NCI-H524 treated with DMSO at 0.1 percent for 48 hours (cell line): ENCODE data around the gene SLC16A11.
"Not testable (repeated sequence)": the region's sequence is repeated elsewhere in the genome, so short reads cannot be mapped to it uniquely, and the experiment has no call there.

Source experiments
- DNase-seq: peaks from one replicate; lab custom pipeline; 2025; lab: John Stamatoyannopoulos, UW

SLC16A11 gene

DNA sequence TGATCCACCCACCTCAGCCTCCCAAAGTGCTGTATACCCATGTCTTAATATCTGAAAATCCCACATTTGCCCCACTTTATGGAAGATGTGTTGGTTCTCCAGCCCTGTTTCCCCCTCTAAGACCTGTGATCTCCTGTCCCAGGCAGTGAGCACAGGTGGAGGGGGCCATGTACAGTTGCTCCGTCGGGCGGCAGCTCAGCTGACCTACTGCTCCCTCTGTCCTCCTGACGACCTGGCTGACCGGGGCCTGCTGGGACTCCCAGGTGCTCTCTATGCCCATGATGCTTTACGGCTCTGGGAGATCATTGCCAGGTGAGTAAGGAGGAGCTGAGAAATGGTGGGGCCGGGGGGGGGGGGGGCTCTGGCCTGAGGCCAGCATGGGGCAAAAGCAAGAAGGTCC is 38.2 kb downstream of the SLC16A11 start:
- no peak for DNase-seq

DNA sequence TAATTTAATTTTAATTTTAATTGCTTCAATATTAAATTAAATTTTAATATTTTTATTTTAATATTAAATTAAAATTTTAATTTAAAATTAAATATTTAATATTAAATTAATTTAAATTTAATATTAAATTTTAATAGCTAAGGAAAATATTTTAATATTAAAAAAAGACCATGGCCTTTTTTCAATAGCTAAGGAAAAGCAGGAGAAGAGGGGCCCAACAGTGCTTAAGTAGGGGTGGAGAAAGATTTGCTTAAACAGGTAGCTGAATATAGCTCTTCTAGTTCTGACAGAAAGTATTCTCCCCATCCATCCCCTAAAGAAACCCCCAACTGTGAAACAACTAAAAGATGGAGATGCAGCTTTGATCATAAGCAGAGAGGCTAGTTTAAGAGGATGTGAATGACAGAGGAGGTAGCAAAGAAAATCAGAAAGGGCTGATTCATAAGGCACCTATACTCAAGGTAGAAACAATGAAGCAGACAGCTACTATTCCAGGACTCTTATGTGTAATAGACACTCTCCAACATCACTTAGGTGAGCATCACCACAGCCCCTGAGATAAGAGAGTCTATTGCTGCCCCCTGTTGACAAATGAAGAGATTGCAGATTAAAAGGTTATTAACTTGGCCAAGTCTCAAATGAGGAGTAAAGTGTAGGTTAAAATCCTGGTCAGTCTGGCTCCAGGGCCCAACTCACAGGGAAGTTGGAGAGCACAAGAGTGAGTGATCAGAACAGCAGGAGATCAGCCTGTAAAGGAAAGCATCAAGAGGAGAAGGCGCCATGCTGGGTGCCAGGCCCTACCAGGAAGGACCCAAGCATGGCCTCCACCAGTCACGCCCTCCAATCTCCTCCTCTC is 39.3 kb downstream of the SLC16A11 start:
- DNase-seq, result no peak

DNA sequence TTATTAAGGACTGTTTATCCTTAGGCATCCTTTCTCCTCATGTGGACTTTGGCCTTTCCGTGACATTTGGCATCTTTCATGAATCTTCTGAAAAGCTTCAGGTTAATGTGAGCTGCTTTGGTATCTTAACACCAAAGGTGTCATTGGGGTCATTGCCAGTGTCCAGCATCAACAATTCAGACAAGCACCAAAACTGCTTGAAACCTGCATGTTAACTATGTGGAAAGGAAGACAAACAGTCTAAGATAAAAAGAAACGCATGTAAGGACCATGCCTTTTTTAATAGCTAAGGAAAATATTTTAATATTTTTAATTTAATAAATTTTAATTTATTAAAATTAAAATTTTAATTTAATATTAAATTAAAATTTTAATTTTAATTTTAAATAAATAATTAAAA is 40.1 kb downstream of the SLC16A11 start:
- DNase-seq, result no peak

DNA sequence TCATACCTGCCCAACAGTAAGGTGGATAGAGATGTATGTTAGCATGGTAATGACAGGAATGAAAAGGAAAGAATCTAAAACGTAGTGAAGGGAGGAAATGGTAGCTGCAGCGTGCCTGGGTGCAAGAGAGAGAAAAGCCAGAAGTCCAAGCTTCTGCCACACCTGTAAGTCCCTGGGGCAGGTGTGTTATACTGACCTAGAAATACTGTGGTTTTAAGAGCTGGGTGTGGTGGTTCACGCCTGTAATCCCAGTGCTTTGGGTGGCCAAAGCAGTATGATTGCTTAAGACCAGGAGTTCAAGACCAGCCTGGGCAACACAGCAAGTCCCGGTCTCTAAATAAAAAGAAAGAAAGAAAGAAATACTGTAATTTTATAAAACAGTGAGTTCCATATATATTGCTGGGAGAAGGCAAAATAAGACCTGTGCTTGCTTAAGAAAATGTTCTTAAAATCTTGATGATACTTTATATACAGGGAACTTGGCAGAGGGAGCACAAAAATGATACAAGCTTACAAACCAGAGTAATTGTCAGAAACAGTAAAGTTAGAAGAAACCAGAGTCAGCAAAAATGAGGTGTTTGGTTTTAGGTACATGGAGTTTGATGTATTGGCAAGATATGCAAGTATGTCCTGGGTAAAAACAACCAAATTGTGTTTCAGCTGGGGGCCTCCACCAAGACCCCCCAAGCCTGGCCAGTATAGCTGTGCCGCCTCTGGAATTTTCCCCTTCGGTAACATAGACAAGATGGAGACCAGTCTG is 41.4 kb downstream of the SLC16A11 start:
- no peak for DNase-seq

DNA sequence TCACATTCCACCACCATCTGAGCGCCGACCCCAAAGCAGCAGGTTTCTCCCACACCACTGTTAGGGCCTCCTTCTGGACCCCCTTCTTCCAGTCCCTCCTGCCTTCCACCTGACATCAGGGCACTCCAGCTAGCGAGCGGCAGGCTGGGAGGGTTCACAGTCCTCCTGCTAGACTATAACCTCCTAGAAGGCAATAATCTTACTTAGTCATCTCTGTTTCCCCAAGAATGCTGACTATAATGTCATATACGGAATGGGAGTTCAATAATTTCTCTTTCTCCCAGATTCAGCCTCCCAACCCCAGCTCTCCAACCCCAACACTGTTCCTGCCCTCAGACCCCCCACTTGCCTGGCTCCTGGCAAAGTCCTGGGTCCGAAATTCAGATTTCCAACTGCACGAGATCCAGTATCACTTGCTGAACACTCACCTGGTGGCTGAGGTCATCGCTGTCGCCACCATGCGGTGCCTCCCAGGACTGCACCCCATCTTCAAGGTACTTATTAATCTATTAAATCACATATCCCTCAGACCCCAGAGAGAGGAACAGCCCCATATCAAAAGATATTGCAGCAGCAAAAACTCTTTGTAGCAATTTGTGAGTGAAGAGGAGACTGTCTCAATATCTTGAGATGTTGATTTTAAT is 42.5 kb downstream of the SLC16A11 start:
- no peak for DNase-seq

DNA sequence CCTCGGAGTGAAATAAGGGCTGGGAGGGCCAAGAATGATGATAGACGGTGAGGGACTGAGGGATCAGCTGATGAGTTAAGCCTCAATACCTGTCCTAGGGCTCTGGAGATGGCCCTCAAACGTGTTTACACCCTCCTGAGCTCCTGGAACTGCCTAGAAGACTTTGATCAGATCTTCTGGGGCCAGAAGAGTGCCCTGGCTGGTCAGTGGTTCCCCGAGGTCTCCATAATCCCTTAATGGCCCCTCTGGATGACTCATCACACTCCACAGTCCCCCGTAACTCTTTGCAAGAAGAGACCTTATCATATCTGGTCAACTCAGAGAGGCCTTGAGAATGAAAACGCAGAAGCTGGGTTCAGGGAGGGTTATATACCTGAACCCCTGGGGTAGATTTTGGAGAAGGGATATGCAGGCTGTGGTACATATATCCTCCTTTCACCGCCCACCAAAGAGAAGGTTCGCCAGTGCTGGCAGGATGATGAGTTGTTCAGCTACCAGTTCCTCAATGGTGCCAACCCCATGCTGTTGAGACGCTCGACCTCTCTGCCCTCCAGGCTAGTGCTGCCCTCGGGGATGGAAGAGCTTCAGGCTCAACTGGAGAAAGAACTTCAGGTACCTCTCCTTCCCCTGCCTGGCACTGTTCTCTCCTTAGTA is 44.9 kb downstream of the SLC16A11 start:
- no peak for DNase-seq

DNA sequence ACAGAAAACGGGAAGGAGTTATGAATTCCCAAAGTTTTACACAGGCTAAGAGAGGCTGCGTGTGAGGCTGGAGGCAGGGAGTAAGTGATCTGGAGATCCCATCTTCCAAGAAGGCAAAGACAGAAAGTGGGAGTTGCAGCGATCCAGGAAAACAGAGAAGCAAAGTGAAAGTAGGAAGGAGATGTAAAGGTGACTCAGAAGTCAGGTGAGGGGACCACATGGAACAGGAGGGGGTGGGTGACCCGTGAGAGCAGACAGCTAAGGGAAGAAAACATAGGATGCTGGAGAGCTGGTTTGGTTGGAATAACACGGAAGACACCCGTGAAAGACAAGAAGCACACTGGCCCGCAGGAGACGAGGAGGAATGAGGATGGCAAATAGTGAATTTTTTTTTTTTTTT is 46.7 kb downstream of the SLC16A11 start:
- DNase-seq, result no peak

DNA sequence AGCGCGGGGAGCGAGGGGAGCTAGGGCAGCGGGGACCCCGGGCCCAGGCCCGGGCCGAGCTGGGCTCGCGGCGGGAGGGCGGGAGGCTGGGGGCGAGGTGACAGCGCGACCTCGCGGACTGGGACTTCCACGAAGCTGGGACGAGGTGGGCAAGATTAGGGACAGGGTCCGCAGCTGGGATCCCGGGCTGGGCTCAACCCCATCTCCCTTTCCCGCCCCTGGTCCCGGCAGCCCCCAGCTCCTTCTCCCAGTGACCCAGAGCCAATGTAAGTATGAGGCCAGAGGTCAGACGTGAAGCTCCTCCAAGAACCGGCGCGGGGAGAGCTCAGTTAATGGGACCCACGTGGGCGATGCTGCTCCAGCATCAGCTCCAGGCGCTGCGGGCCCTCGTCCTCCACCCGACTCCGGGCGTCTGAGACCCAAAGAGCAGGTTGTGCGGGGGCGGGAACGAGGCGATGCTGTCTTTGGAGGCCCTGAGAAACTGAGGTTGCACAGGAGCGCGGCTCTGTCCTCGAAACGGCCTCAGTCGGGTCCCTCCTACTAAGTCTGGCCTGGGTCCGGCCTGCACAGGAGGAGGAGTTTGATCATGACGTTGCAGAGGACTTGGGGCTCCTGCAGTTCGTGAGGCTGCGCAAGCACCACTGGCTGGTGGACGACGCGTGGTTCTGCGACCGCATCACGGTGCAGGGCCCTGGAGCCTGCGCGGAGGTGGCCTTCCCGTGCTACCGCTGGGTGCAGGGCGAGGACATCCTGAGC is 47.5 kb downstream of the SLC16A11 start:
- DNase-seq, result no peak

DNA sequence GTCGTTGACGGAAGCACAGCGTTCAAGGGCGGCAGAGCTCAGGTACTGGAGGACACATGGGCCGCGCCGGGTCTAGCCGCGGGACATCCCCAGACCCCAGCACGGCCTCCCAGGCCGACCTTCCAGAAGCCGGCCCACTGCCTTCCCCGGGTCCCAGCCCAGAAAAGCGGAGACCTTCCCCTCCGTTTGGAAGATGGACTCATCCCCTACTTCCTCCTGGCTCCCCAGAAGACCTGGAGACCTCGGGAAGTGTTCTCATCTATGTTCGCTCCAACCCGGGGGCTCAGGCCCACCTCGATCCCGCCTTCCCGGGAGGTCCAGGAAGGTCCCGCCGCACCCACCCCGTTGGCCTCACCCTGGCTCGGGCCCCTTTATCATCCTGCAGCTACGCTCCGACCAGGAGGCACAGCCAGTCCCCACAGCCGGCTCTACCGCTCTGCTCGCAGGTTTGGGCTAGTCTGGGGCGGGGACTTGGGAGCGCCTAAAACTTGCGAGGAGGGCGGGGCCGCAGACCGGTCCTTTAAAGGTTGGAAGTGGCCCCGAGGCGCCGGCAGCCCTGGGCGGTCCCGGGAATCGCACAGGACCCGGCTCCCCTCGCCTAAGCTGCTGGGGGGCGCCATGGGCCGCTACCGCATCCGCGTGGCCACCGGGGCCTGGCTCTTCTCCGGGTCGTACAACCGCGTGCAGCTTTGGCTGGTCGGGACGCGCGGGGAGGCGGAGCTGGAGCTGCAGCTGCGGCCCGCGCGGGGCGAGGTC is 48.2 kb downstream of the SLC16A11 start, which contains the start of gene ALOX12:
Gene ALOX12 (plus strand): TSS at position 550 of the 756 bp plus-strand sequence. CDS start 69 bp downstream, at position 619.
- DNase-seq, result no peak

DNA sequence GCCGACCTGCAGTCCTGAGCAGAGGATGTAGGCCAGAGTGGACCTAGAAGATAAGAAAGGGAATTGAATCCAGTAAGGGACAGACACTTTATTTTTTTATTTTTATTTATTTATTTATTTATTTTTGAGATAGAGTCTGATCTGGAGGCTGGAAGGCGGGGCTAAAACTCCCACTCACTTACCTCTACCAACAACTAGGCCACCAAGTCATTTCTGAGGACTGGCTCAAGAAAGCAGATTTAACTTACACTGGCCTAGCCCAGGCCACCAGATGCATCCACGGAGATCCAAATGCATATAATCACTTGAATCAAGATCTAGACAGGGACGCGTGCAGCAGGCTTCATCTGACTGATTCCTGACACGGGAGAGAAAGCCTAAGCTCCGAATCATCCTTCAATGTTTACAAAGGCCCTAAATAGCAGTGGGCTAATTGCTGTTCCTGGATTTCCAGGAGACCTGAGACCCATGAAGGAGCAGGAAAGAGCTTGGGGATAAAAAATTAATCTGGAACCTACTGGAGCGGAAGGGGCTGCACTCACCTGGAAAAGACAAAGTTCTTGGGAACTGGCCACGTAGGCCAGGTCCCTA is 49.1 kb downstream of the SLC16A11 start:
- DNase-seq, result no peak

DNA sequence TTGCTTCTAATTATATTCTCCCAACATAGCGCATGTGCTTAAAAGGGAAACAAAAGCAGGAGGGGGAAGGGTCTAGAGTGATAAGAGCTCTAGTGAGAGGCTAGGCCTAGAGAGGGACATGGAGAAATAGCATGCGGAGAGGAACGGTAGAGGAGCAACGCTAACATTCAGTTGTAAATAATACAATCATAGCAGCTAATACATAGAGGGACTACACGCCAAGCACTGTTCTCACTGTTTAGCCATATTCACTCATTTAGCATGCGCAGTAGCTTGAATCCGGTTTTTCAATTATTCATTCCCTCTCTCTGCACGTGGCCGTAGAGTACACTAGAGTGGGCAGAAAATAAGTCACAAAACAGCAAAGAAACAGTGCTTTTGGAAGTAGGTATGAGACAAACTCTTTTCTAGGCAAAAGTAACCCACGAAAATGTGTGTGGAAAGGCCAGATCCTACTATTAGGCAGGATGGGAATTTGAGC is 49.7 kb downstream of the SLC16A11 start:
- DNase-seq, result no peak

DNA sequence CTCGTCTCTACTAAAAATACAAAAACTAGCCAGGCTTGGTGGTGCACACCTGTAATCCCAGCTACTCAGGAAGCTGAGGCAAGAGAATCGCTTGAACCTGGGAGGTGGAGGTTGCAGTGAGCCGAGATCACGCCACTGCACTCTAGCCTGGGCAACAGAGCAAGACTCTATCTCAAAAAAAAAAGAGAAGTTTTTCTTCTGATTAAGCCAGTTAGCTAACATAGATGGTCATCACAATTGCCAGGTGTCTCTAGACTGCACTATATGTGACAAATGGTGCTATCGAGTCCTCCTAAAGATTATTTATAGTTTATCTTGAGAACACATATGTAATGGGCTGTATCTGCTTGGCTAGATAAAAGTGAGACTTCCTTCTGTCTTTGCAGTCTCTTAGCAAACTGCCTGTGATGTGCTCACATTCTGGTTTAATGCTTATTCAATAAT is 50.3 kb downstream of the SLC16A11 start:
- DNase-seq, result not testable (repeated sequence)
